NCI-H82 treated with DMSO at 0.1 percent for 48 hours (cell line): ENCODE results near the gene PSAPL1.

Experiments used
- DNase-seq: peaks from one replicate; lab custom pipeline; 2025; ENCODE audit not compliant: unreplicated experiment; lab: John Stamatoyannopoulos, UW

Gene PSAPL1

DNA sequence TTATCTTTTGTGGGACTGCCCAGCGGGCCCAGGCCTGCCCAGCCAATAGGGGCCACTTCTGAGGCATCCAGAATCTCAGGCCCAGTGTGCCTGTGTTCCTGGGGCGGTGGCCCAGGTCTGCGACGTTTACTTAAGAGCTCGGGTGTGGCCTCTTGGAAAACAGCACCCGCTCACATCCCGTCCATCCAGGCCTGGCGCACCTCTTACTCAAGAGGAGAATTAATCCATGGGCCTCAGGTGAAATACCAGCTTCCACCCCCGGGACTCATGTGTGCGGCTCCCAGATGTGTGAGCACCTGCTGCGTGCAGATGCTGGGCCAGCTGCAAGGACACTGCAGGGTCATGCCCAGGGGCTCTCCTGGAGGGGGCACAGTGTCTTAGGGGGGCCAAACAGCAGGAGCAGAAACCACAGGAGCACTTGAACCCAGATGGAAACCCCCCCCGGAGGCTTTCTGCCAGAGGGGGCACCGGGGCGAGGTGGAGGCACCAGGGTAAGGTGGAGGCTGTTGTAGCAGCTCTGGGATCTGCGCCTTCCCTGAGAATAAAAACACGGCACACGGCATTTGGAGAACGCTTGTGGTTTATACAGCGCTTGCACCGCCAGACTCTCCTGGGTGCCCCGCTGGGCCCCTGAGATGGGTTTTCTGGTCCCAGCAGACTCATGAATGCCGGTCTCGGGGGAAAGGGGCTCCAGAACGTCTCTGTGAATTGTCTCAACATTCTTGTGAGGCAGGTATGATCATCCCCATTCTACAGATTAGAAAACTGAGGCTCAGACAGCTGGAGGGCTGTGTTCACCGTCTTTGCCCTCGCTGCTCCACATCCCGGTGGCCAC is 2.8 kb downstream of the PSAPL1 start:
- DNase-seq = no peak

- no peak for DNase-seq
Measured at GRCh38 chr4:7430965-7431695, 3.6 kb downstream of the PSAPL1 start.

DNA sequence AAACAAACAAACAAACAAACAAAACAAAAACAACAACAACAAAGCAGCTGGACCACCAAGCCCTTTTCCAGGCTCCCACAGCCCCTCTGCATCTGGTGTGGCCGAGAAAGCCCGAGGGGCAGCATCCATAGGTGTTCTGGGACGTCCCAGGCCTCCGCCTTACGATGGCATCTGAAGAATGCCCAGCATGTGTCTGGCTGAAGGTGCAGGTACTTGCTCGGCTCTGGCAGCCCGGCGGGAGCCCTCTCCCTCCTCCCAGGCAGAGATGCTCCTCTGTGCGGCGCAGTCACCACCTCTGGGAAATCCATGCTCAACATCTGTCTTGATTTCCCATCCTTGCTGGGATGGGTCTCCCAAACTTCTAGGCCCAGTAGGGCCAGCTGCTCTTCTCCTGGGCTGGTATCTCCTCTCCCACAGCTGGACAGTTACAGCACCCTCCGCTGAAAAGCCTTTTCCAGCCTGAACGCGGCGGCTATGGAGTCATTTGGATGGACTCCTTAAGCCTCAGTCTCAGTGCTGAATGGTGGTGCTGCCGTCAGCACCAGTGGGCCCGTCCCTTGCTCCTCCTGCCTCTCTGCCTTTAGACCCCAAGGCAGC is 4.3 kb downstream of the PSAPL1 start:
- no peak for DNase-seq

DNA sequence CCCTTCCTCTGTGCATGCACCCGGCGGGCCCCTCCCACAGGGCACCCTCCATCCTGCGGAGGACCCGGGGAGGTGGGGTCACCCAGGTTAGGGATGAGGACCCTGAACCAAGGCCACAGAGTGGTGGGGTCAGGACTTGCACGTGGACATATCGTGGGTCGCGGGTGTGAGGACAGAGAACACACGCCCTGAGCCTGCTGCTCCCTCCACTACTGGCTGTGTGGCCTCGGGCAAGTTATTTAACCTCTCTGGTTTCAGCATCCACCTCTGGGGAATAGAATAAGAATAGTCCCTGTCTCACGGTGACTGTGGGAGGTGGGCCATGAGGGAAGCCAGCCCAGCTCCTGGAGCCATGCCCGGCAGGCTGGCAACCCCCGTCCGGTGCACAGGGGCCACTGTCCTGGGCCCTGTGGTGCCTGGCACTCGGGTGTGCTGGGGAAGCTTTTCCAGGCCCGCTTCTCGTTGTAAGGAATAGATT is 5.1 kb downstream of the PSAPL1 start:
- no peak for DNase-seq

GRCh38 chr4:7429069-7429416 is 5.7 kb downstream of the PSAPL1 start:
- DNase-seq = no peak

GRCh38 chr4:7428261-7429068 is 6.3 kb downstream of the PSAPL1 start:
- no peak for DNase-seq

- no peak for DNase-seq
Measured at GRCh38 chr4:7427831-7428260, 6.9 kb downstream of the PSAPL1 start.

DNA sequence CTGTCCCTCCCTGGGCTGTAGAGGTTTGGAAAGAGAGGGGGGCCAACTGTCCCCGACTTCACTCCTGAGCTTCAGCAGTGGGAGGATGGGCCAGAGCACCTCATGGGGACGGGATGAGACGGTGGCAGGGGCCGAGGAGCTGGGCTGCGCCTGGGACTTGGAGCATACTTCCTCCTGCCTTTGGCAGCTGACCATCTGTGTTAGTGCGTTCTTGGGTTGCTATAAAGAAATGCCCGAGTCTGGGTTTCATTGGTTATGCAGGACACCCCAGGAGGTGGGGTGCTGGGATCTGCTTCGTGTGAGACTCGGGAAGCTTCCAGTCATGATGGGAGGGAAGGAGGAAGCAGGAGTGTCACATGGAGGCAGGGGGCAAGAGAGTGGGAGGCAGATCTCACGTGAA is 7.4 kb downstream of the PSAPL1 start:
- no peak for DNase-seq

DNA sequence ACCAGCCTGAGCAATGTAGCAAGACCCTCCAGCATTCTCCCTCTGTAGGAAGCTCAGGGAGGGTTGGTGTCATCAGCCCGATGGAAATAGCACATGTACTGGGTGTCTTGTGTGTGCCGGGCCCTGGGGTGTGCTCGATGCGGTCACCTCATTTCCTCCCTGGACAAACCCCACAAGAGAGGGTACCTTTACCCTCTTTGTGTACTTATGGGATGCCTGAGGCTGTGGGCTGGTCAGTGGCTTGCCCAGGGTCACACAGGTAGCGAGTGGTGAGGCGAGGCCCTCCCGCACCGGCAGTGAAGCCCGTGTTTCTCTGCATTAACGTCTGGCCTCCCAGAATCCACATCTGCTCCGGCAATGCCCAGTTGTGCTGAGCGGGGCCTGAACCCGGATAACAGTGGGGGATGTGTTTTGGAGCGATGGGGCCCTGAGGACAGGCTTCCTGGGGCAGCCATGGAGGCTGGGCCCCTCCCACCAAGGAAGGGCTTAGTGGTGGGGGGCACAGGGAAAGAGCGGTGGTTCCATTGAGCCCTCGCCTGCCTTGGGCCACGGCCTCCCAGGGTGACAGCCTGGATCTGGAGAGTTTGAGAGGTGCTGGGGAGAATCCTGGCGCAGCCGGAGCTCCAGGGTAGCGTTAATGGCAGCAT is 8.1 kb downstream of the PSAPL1 start:
- DNase-seq = no peak

- no peak for DNase-seq
Measured at GRCh38 chr4:7425591-7426468, 8.9 kb downstream of the PSAPL1 start.

GRCh38 chr4:7425124-7425523 is 9.6 kb downstream of the PSAPL1 start:
- DNase-seq = no peak

DNA sequence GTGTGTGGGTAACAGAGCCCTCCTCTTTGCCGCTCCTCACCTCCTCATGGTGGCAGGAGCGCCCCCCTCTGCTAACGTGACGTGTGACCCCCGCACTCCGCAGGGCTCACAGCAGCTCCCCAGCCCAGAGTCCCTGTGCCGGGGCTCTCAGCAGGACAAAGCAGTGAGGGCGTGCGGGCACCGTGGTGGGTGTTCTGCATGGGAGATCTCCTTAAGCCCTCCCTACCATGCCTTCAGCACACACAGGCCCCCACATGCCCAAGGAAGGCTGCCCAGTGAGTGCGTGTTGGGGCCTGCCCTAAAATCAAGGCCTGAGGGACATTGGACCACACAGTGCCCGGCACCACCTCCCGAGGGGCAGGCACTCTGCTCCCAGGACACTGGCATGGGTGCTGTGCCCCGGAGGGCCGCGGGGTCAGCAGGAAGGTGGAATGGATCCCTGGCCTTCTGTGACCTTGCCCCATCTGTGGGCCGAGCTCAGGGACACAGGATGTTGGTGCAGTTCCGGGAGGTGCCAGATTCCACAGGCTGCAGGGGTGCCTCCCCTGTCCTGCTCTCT is 10.1 kb downstream of the PSAPL1 start:
- no peak for DNase-seq

GRCh38 chr4:7423801-7424552 is 10.8 kb downstream of the PSAPL1 start:
- DNase-seq = no peak

DNA sequence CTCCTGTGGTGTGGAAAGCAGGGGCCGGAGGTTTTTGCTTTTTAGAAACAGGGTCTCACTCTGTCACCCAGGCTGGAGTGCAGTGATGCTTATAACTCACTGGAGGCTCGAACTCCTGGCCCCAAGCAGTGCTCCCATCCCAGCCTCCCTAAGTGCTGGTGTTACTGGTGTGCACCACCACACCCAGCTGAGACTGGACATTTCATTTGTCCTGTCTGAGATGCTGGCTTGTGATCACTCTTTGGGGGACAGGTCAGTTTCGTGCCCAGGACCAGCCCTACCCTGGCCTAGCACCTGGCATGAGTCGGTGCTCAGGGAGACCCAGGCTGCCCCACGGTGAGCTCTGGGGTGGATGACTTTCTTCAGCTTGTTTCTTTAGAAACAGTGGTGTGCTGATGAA is 11.3 kb downstream of the PSAPL1 start:
- DNase-seq = no peak

DNA sequence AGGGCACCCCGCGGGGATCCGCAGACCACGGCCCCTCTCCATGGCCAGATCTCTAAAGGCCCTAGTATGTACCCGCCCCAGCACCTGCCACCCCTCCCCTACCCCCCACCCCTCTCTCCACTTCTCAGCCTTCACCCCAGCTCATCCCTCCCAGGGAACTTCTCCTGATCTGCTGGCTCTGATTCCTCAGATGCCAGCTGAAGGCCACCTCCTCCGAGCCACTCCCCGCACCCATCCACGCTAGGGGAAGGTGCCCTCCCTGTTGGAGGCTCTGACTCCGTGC is 11.9 kb downstream of the PSAPL1 start:
- no peak for DNase-seq

- DNase-seq = no peak
Measured at GRCh38 chr4:7422151-7422897, 12.4 kb downstream of the PSAPL1 start.

GRCh38 chr4:7421356-7422150 is 13.2 kb downstream of the PSAPL1 start:
- no peak for DNase-seq
